A673 (cell line): ENCODE results near the gene IGFBP4. TPM values are rescaled to one million over a fixed set of nuclear protein-coding genes. Genes with fewer than 3 reads are reported as not detected.

Experiments
- BruUV-seq: library from RNA; stranded (reverse); fragments of 400-500 nt; replicated peaks from 2 replicates; lab custom pipeline; 2021; lab: Mats Ljungman, UMichigan
- CTCF ChIA-PET: fragments of 300-600 bp; sonication (Branson Sonifier 250); formaldehyde crosslinking; loops from one replicate; lab custom pipeline; 2022; ENCODE audit warnings: antibody characterized with exemption; lab: Charles Lee
- POLR2A ChIA-PET: fragments of 300-600 bp; sonication (Branson Sonifier 250); formaldehyde crosslinking; loops from one replicate; lab custom pipeline; 2022; ENCODE audit warnings: antibody characterized with exemption; ENCODE audit not compliant: low non-redundant PET; lab: Charles Lee
- DNase-seq: peaks from one replicate; pipeline ENCODE4 v3.0.0-alpha.2; 2015; ENCODE audit warnings: low spot score
- H3K27ac ChIP-seq: fragments of 200-600 bp; sonication (generic); 2 replicates; pipeline ENCODE4 v1.5.1; 2016; ENCODE audit warnings: mixed run types, low read depth, mild to moderate bottlenecking, mixed read lengths, antibody characterized with exemption, low read length; ENCODE audit not compliant: poor library complexity, severe bottlenecking
- H3K27me3 ChIP-seq: fragments of 200-600 bp; sonication (generic); replicated peaks from 2 replicates; pipeline ENCODE4 v1.6.1; 2017; ENCODE audit warnings: mixed run types, low read depth, mild to moderate bottlenecking, mixed read lengths, antibody characterized with exemption, low read length; ENCODE audit not compliant: insufficient read depth, poor library complexity
- H3K36me3 ChIP-seq: fragments of 200-600 bp; sonication (generic); 2 replicates; pipeline ENCODE4 v1.6.1; 2016; ENCODE audit warnings: mixed run types, mild to moderate bottlenecking, mixed read lengths, antibody characterized with exemption, low read length; ENCODE audit not compliant: insufficient read depth, poor library complexity, severe bottlenecking
- H3K4me1 ChIP-seq: fragments of 200-600 bp; sonication (generic); 2 replicates; pipeline ENCODE4 v1.6.1; 2017; ENCODE audit warnings: mixed run types, mild to moderate bottlenecking, mixed read lengths, antibody characterized with exemption, low read length; ENCODE audit not compliant: insufficient read depth, poor library complexity, severe bottlenecking
- H3K4me3 ChIP-seq: fragments of 200-600 bp; sonication (generic); 2 replicates; pipeline ENCODE4 v1.5.1; 2016; ENCODE audit warnings: low read depth, mixed run types, mild to moderate bottlenecking, mixed read lengths, low read length; ENCODE audit not compliant: poor library complexity, severe bottlenecking
- H3K9me3 ChIP-seq: fragments of 200-600 bp; sonication (generic); 2 replicates; pipeline ENCODE4 v1.6.1; 2016; ENCODE audit warnings: mixed run types, low read depth, mild to moderate bottlenecking, mixed read lengths, antibody characterized with exemption, low read length; ENCODE audit not compliant: poor library complexity, severe bottlenecking
- EZH2 ChIP-seq: fragments of 200-600 bp; sonication (generic); IDR thresholded peaks from 2 replicates; pipeline ENCODE4 v1.6.1; 2017; ENCODE audit warnings: borderline replicate concordance, low read depth, mild to moderate bottlenecking, mixed read lengths, antibody characterized with exemption, low read length; ENCODE audit not compliant: poor library complexity, severe bottlenecking
- intact Hi-C: fragments of 100-400 bp; cut with micrococcal nuclease; formaldehyde crosslinking; loops from one replicate; pipeline ENCODE4 v1.10.0; 2022; ENCODE audit not compliant: unreplicated experiment
- total RNA-seq: library from RNA; stranded (reverse); gene quantifications from 2 replicates; pipeline ENCODE4 v1.2.3, GENCODE V29; 2021
- TF ChIP-seq, protein P1 (sequence below): fragments of 300-800, 200-600 bp; sonication (generic); conservative IDR thresholded peaks from 2 replicates; pipeline ENCODE4 v1.5.1; 2017; ENCODE audit warnings: low read depth, mild to moderate bottlenecking, antibody characterized with exemption, low read length, moderate library complexity, mixed read lengths

IGFBP4 gene
- total RNA-seq, 1 experiment from 2014 or later = 4.8 TPM

DNA sequence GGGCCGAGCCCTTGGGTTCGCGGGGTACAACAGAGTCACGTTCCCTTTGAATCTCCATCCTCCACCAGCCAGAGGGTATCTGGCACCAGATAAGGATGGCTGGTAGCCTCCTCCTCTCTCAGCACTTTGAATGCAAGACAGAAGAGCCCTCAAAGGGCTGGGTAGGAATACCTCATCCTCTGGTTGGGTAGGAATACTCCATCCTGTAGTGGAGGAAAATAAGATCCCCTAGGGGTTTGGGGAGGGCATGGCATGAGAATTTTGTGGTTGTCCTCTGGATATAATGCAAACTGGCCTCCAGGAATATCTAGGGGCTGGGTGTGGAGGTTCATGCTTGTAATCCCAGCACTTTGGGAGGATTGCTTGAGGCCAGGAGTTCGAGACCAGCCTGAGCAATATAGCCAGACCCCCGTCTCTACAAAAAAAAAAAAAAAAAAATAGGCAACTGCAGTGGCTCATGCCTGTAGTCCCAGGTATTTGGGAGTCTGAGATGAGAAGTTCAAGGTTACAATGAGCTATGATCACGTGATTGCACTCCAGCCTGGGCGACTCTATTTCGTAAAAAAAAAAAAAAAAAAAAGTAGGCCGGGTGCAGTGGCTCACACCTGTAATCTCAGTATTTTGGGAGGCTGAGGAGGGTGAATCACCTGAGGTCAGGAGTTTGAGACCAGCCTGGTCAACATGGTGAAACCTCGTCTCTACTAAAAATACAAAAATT is 2.7 kb downstream of the IGFBP4 start:
- POLR2A ChIA-PET = interaction anchor here (0.6 kb wide), 1 partner anchor 1242 kb away, joined by 9 read pairs; no protein-coding TSS in a partner anchor
- no peaks in the 10 kb centered on the region for H3K27me3 ChIP-seq
- H3K36me3 ChIP-seq = no peaks in the 10 kb centered on the region
- no peak overlapping the region for H3K4me3 ChIP-seq
- H3K9me3 ChIP-seq = no peaks in the 10 kb centered on the region
- CTCF ChIA-PET = interaction anchor here (1.2 kb wide), 1 partner anchor 87 kb away, joined by 4 read pairs; no protein-coding TSS in a partner anchor
- no peak overlapping the region for H3K27ac ChIP-seq
- no peak for DNase-seq
- no peak for TF ChIP-seq EZH2
- TF ChIP-seq, protein P1, sequence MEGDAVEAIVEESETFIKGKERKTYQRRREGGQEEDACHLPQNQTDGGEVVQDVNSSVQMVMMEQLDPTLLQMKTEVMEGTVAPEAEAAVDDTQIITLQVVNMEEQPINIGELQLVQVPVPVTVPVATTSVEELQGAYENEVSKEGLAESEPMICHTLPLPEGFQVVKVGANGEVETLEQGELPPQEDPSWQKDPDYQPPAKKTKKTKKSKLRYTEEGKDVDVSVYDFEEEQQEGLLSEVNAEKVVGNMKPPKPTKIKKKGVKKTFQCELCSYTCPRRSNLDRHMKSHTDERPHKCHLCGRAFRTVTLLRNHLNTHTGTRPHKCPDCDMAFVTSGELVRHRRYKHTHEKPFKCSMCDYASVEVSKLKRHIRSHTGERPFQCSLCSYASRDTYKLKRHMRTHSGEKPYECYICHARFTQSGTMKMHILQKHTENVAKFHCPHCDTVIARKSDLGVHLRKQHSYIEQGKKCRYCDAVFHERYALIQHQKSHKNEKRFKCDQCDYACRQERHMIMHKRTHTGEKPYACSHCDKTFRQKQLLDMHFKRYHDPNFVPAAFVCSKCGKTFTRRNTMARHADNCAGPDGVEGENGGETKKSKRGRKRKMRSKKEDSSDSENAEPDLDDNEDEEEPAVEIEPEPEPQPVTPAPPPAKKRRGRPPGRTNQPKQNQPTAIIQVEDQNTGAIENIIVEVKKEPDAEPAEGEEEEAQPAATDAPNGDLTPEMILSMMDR = no peak
- BruUV-seq = no TSS peak
- intact Hi-C loops = loop anchor here (10.0 kb wide), 1 partner anchor 89 kb away; no protein-coding TSS in a partner anchor
- no peaks in the 10 kb centered on the region for H3K4me1 ChIP-seq

DNA sequence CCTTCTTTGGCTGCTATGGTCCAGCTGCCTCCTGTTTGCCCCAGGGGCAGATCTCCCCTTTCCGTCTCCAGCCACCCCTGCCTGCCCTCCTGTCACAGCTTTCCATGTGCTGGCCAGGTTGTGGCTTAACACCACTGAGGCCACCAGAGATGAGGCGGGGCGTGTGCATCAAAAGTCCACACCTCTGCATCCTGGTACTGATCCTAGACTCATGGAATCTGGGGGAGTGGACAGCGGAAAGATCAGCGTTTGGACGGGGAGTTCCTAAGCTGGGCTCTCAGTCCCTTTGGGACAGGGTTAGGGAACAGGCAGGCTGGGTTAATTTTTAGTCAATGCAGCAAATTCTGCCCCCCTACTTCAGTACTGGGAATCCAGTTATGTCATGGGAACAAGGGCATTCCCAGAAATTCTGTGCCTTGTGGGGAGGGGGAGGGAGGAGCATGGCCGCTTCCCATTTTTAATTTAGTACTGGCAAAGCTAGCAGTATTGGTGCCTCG is 3.9 kb downstream of the IGFBP4 start:
- CTCF ChIA-PET = no interaction called here

DNA sequence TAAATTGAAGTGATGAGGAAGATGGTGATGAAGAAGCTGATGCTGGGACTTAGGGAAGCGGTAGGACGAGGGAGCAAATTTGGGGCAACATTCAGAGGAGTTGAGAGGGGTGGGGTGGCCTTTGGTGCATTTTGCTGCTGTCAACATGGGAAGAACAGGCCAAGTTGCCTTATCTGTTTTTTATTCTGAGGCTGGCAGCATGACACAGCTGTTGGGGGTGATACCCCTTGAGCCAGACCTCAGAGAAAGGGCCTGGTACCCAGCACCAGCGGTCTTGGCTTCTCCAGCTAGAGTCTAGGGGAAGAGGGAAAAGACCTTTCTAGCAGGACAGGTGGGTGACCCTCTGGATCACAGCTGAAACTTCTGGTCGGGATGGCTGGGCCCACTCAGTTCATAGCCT is 4.6 kb downstream of the IGFBP4 start:
- ChIA-PET CTCF (no interaction called here), POLR2A (no interaction called here)
- BruUV-seq = no TSS peak
- H3K27ac ChIP-seq = no peak overlapping the region
- no peak for DNase-seq
- TF ChIP-seq, protein P1 = no peak
- TF ChIP-seq EZH2 = no peak
- no peak overlapping the region for H3K4me3 ChIP-seq
- no peaks in the 10 kb centered on the region for H3K27me3 ChIP-seq
- no peaks in the 10 kb centered on the region for H3K9me3 ChIP-seq
- intact Hi-C loops = loop anchor here (10.0 kb wide), 1 partner anchor 87 kb away; no protein-coding TSS in a partner anchor
- H3K36me3 ChIP-seq = no peaks in the 10 kb centered on the region
- H3K4me1 ChIP-seq = no peaks in the 10 kb centered on the region

More for the DNA sequence above, 3.9 kb downstream of the IGFBP4 start:
- H3K4me1 ChIP-seq = no peaks in the 10 kb centered on the region
- intact Hi-C loops = loop anchor here (10.0 kb wide), 1 partner anchor 88 kb away; no protein-coding TSS in a partner anchor
- BruUV-seq = no TSS peak
- no peaks in the 10 kb centered on the region for H3K9me3 ChIP-seq
- H3K27ac ChIP-seq = no peak overlapping the region
- POLR2A ChIA-PET = no interaction called here
- H3K4me3 ChIP-seq = no peak overlapping the region
- no peaks in the 10 kb centered on the region for H3K27me3 ChIP-seq
- DNase-seq = no peak
- TF ChIP-seq EZH2 = no peak
- TF ChIP-seq, protein P1 = no peak
- H3K36me3 ChIP-seq = no peaks in the 10 kb centered on the region
